Measurements from ENCODE around the gene METTL8. TPM values are rescaled to one million over a fixed set of nuclear protein-coding genes. Genes with fewer than 3 reads are reported as not detected.

Gene METTL8
- total and polyA plus RNA-seq, 2 of the 13 experiments (the other 11 are each of a cell fraction or from before 2014, with no cell fraction given) = 18.6 to 68.2 TPM

DNA sequence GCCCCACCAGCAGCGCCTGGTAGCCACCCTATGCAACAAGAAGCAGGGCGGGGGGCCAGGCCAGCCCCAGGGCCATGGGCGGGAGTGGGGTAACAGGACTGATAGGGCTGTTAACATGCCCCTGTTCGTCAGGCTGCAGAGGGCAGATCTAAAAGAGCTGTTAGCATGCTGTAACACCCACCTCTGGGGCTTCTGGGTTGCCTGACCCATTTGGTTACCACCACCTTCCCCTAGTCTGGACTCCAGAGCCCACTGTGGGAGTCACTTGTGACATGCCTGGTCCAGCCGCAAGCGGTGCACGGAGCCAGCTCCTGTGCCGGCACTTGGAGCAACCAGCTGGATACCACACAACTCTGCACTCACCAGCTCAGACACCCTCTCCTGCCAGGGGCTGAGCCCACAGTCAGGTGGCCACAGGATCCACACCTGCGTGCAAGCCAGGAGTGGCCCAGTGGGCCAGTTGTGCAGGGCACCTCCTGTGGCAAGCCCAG lies 2.1 kb downstream of the METTL8 start (continued):
- TF ChIP-seq, protein P1, sequence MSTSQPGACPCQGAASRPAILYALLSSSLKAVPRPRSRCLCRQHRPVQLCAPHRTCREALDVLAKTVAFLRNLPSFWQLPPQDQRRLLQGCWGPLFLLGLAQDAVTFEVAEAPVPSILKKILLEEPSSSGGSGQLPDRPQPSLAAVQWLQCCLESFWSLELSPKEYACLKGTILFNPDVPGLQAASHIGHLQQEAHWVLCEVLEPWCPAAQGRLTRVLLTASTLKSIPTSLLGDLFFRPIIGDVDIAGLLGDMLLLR (CRISPR knock-in tag; IDR thresholded peaks at IDR 0.05) = no peak
- no peak for TF ChIP-seq SATB2 (CRISPR knock-in tag; IDR thresholded peaks at IDR 0.05)
- TF ChIP-seq ATF1 (CRISPR knock-in tag; IDR thresholded peaks at IDR 0.05) = no peak
- TF ChIP-seq, protein P2, sequence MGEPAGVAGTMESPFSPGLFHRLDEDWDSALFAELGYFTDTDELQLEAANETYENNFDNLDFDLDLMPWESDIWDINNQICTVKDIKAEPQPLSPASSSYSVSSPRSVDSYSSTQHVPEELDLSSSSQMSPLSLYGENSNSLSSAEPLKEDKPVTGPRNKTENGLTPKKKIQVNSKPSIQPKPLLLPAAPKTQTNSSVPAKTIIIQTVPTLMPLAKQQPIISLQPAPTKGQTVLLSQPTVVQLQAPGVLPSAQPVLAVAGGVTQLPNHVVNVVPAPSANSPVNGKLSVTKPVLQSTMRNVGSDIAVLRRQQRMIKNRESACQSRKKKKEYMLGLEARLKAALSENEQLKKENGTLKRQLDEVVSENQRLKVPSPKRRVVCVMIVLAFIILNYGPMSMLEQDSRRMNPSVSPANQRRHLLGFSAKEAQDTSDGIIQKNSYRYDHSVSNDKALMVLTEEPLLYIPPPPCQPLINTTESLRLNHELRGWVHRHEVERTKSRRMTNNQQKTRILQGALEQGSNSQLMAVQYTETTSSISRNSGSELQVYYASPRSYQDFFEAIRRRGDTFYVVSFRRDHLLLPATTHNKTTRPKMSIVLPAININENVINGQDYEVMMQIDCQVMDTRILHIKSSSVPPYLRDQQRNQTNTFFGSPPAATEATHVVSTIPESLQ (CRISPR knock-in tag; conservative IDR thresholded peaks at IDR 0.05) = no peak
- TF ChIP-seq, protein P3, sequence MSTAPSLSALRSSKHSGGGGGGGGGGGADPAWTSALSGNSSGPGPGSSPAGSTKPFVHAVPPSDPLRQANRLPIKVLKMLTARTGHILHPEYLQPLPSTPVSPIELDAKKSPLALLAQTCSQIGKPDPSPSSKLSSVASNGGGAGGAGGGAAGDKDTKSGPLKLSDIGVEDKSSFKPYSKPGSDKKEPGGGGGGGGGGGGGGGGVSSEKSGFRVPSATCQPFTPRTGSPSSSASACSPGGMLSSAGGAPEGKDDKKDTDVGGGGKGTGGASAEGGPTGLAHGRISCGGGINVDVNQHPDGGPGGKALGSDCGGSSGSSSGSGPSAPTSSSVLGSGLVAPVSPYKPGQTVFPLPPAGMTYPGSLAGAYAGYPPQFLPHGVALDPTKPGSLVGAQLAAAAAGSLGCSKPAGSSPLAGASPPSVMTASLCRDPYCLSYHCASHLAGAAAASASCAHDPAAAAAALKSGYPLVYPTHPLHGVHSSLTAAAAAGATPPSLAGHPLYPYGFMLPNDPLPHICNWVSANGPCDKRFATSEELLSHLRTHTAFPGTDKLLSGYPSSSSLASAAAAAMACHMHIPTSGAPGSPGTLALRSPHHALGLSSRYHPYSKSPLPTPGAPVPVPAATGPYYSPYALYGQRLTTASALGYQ (CRISPR knock-in tag; IDR thresholded peaks at IDR 0.05) = no peak
- TF ChIP-seq ETV5 (CRISPR knock-in tag; IDR thresholded peaks at IDR 0.05; ENCODE audit: borderline replicate concordance) = peak; percentile 8; the same call in 1 of the 2 replicates
- TF ChIP-seq, protein P4, sequence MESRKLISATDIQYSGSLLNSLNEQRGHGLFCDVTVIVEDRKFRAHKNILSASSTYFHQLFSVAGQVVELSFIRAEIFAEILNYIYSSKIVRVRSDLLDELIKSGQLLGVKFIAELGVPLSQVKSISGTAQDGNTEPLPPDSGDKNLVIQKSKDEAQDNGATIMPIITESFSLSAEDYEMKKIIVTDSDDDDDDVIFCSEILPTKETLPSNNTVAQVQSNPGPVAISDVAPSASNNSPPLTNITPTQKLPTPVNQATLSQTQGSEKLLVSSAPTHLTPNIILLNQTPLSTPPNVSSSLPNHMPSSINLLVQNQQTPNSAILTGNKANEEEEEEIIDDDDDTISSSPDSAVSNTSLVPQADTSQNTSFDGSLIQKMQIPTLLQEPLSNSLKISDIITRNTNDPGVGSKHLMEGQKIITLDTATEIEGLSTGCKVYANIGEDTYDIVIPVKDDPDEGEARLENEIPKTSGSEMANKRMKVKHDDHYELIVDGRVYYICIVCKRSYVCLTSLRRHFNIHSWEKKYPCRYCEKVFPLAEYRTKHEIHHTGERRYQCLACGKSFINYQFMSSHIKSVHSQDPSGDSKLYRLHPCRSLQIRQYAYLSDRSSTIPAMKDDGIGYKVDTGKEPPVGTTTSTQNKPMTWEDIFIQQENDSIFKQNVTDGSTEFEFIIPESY (CRISPR knock-in tag; IDR thresholded peaks at IDR 0.05) = peak; percentile 81
- no peak for TF ChIP-seq CCAR2 (optimal IDR thresholded peaks at IDR 0.05; ENCODE audit: low read depth, low read length)
- no peak for TF ChIP-seq ATF7 (IDR thresholded peaks at IDR 0.05)
- TF ChIP-seq ATF7 (CRISPR knock-in tag; IDR thresholded peaks at IDR 0.05) = no peak
- TF ChIP-seq MIER2 (CRISPR knock-in tag; IDR thresholded peaks at IDR 0.05) = no peak
- TF ChIP-seq ZMAT3 (CRISPR knock-in tag; conservative IDR thresholded peaks at IDR 0.05) = no peak
- peak; percentile 65; the same call in 1 of the 2 replicates for TF ChIP-seq ZBTB38 (CRISPR knock-in tag; IDR thresholded peaks at IDR 0.05)
- TF ChIP-seq, protein P5, sequence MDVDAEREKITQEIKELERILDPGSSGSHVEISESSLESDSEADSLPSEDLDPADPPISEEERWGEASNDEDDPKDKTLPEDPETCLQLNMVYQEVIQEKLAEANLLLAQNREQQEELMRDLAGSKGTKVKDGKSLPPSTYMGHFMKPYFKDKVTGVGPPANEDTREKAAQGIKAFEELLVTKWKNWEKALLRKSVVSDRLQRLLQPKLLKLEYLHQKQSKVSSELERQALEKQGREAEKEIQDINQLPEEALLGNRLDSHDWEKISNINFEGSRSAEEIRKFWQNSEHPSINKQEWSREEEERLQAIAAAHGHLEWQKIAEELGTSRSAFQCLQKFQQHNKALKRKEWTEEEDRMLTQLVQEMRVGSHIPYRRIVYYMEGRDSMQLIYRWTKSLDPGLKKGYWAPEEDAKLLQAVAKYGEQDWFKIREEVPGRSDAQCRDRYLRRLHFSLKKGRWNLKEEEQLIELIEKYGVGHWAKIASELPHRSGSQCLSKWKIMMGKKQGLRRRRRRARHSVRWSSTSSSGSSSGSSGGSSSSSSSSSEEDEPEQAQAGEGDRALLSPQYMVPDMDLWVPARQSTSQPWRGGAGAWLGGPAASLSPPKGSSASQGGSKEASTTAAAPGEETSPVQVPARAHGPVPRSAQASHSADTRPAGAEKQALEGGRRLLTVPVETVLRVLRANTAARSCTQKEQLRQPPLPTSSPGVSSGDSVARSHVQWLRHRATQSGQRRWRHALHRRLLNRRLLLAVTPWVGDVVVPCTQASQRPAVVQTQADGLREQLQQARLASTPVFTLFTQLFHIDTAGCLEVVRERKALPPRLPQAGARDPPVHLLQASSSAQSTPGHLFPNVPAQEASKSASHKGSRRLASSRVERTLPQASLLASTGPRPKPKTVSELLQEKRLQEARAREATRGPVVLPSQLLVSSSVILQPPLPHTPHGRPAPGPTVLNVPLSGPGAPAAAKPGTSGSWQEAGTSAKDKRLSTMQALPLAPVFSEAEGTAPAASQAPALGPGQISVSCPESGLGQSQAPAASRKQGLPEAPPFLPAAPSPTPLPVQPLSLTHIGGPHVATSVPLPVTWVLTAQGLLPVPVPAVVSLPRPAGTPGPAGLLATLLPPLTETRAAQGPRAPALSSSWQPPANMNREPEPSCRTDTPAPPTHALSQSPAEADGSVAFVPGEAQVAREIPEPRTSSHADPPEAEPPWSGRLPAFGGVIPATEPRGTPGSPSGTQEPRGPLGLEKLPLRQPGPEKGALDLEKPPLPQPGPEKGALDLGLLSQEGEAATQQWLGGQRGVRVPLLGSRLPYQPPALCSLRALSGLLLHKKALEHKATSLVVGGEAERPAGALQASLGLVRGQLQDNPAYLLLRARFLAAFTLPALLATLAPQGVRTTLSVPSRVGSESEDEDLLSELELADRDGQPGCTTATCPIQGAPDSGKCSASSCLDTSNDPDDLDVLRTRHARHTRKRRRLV (CRISPR knock-in tag; IDR thresholded peaks at IDR 0.05) = no peak
- TF ChIP-seq, protein P6, sequence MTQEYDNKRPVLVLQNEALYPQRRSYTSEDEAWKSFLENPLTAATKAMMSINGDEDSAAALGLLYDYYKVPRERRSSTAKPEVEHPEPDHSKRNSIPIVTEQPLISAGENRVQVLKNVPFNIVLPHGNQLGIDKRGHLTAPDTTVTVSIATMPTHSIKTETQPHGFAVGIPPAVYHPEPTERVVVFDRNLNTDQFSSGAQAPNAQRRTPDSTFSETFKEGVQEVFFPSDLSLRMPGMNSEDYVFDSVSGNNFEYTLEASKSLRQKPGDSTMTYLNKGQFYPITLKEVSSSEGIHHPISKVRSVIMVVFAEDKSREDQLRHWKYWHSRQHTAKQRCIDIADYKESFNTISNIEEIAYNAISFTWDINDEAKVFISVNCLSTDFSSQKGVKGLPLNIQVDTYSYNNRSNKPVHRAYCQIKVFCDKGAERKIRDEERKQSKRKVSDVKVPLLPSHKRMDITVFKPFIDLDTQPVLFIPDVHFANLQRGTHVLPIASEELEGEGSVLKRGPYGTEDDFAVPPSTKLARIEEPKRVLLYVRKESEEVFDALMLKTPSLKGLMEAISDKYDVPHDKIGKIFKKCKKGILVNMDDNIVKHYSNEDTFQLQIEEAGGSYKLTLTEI (CRISPR knock-in tag; conservative IDR thresholded peaks at IDR 0.05) = no peak

All from HepG2 (cell line).